Renal pelvis (tissue), 3 donors: ENCODE measurements around the gene TMSB15A. TPM values are rescaled to one million over a fixed set of nuclear protein-coding genes. Genes with fewer than 3 reads are reported as not detected.

Experiments
- polyA plus RNA-seq, 3 donors: library from polyadenylated mRNA; unstranded; fragments of 120-200 nt; gene quantifications; one replicate each; pipeline ENCODE4 v1.2.1, GENCODE V29; 2013; ENCODE audit not compliant: insufficient read length in 3 of 3

TMSB15A gene
- polyA plus RNA-seq, 3 donors, result 52.6 to 70.0 (median 66.0) TPM

Other genes with a start within 250 kb of the TMSB15A start
- gene NXF2B, start 76.7 kb downstream of the TMSB15A start, polyA plus RNA-seq, result 1 to 10 TPM in 1 of 3 donors, under 1 TPM in 2; 0.80 to 1.8 (median 0.81) TPM
- gene TCP11X2, start 44.9 kb downstream of the TMSB15A start, polyA plus RNA-seq, result 1 to 10 TPM in 1 of 3 donors, under 1 TPM in 2; 0.19 to 1.8 (median 0.97) TPM
- 10 to 100 TPM; 14.2 to 15.9 (median 15.8) TPM for gene ARMCX5, start 82.8 kb upstream of the TMSB15A start, polyA plus RNA-seq
- gene GPRASP1, start 134.7 kb upstream of the TMSB15A start, polyA plus RNA-seq, result 10 to 100 TPM; 11.5 to 16.3 (median 14.2) TPM
- gene GPRASP2, start 195.7 kb upstream of the TMSB15A start, polyA plus RNA-seq, result 10 to 100 TPM; 36.7 to 37.5 (median 37.0) TPM
- gene GPRASP3, start 204.0 kb upstream of the TMSB15A start, polyA plus RNA-seq, result 10 to 100 TPM; 17.9 to 19.6 (median 18.8) TPM